Panc1 (cell line): Measurements from ENCODE around the gene KRTAP1-1.

Experiments used
- POLR2AphosphoS5 ChIP-seq: IDR thresholded peaks from 2 replicates; pipeline ENCODE4 v1.6.1; 2012; ENCODE audit warnings: mild to moderate bottlenecking, low read depth, low read length, moderate library complexity
- REST ChIP-seq, 2 experiments: IDR thresholded peaks; 2 replicates each; pipeline ENCODE4 v1.6.1; 2011 to 2012; ENCODE audit warnings: low read depth in 2 of 2, control low read depth in 1 of 2, low read length in 1 of 2, mild to moderate bottlenecking in 1 of 2, moderate library complexity in 1 of 2; ENCODE audit not compliant: insufficient read depth in 1 of 2
- TCF7L2 ChIP-seq: IDR thresholded peaks from 2 replicates; pipeline ENCODE4 v1.6.1; 2011; ENCODE audit warnings: mild to moderate bottlenecking, low read depth, low read length, inconsistent platforms
- TF ChIP-seq, protein P1 (sequence below): fragments of 450-650 bp; IDR thresholded peaks from 2 replicates; pipeline ENCODE4 v1.5.1; 2017; ENCODE audit warnings: mild to moderate bottlenecking

DNA sequence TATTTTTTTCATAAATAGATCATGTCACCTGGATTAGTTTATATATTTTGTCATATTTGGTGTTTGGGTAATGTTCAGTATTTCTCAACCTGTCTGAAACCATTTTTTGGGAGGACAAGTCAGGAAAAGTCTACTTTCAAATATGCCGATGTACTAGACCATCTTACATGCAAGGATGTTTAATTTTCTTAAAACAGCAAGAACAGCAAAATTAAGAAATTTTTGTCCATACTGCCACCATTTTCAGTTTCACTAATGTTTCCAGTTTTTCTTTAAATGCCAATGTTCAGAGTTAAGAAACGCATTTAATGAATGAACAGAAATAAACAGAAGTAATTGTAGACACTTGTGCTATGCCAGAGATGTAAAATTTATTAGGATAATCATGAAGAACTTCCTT lies 48.2 kb downstream of the KRTAP1-1 start:
- TF ChIP-seq, protein P1, sequence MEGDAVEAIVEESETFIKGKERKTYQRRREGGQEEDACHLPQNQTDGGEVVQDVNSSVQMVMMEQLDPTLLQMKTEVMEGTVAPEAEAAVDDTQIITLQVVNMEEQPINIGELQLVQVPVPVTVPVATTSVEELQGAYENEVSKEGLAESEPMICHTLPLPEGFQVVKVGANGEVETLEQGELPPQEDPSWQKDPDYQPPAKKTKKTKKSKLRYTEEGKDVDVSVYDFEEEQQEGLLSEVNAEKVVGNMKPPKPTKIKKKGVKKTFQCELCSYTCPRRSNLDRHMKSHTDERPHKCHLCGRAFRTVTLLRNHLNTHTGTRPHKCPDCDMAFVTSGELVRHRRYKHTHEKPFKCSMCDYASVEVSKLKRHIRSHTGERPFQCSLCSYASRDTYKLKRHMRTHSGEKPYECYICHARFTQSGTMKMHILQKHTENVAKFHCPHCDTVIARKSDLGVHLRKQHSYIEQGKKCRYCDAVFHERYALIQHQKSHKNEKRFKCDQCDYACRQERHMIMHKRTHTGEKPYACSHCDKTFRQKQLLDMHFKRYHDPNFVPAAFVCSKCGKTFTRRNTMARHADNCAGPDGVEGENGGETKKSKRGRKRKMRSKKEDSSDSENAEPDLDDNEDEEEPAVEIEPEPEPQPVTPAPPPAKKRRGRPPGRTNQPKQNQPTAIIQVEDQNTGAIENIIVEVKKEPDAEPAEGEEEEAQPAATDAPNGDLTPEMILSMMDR = no peak
- no peak for TF ChIP-seq POLR2AphosphoS5
- no peak for TF ChIP-seq REST (IDR thresholded peaks at IDR 0.05; ENCODE audit: insufficient read depth in 1 of 2, low read depth in 2 of 2, low read length in 1 of 2)
- TF ChIP-seq TCF7L2 = no peak
